MM.1S (cell line): ENCODE data around the gene ADAMTS17.
A peak's percentile ranks its signal among the peaks of the same experiment; 100 is the strongest.

ENCODE experiments used
- DNase-seq: peaks from one replicate; pipeline ENCODE4 v3.0.0-alpha.2; 2015
- H2AFZ ChIP-seq: fragments of 300-600 bp; sonication (generic); 2 replicates; pipeline ENCODE4 v1.6.0; 2016; ENCODE audit warnings: antibody characterized with exemption, low read length
- H3F3A ChIP-seq: fragments of 300-600 bp; sonication (generic); 2 replicates; pipeline ENCODE4 v1.6.1; 2016; ENCODE audit warnings: mild to moderate bottlenecking, antibody characterized with exemption, low read length, moderate library complexity, mixed read lengths; ENCODE audit not compliant: insufficient read depth
- H3K27ac ChIP-seq: fragments of 300-600 bp; sonication (generic); 2 replicates; pipeline ENCODE4 v1.5.1; 2016; ENCODE audit warnings: mild to moderate bottlenecking, low read length
- H3K27me3 ChIP-seq: fragments of 300-600 bp; sonication (generic); replicated peaks from 2 replicates; pipeline ENCODE4 v1.6.0; 2016; ENCODE audit warnings: low read length; ENCODE audit not compliant: insufficient read depth
- H3K36me3 ChIP-seq: fragments of 300-600 bp; sonication (generic); replicated peaks from 2 replicates; pipeline ENCODE4 v1.6.1; 2016; ENCODE audit warnings: mild to moderate bottlenecking, low read length, mixed read lengths; ENCODE audit not compliant: insufficient read depth
- H3K4me1 ChIP-seq: fragments of 300-600 bp; sonication (generic); 2 replicates; pipeline ENCODE4 v1.6.1; 2016; ENCODE audit warnings: low read length, mixed read lengths
- H3K4me2 ChIP-seq: fragments of 300-600 bp; sonication (generic); 2 replicates; pipeline ENCODE4 v1.6.0; 2016; ENCODE audit warnings: low read depth, low read length
- H3K4me3 ChIP-seq: fragments of 300-600 bp; sonication (generic); 2 replicates; pipeline ENCODE4 v1.5.1; 2016; ENCODE audit warnings: low read length, mixed read lengths
- H3K79me2 ChIP-seq: fragments of 300-600 bp; sonication (generic); 2 replicates; pipeline ENCODE4 v1.6.1; 2016; ENCODE audit warnings: mixed run types, low read length, mixed read lengths
- H3K9ac ChIP-seq: fragments of 300-600 bp; sonication (generic); 2 replicates; pipeline ENCODE4 v1.6.1; 2016; ENCODE audit warnings: low read length, mixed read lengths
- H3K9me2 ChIP-seq: fragments of 300-600 bp; sonication (generic); replicated peaks from 2 replicates; pipeline ENCODE4 v1.6.1; 2016; ENCODE audit warnings: mild to moderate bottlenecking, low read length, mixed read lengths; ENCODE audit not compliant: insufficient read depth
- H3K9me3 ChIP-seq: fragments of 300-600 bp; sonication (generic); replicated peaks from 2 replicates; pipeline ENCODE4 v1.6.1; 2016; ENCODE audit warnings: mild to moderate bottlenecking, low read length, mixed read lengths; ENCODE audit not compliant: insufficient read depth
- H4K20me1 ChIP-seq: fragments of 300-600 bp; sonication (generic); 2 replicates; pipeline ENCODE4 v1.6.1; 2016; ENCODE audit warnings: mild to moderate bottlenecking, low read length, moderate library complexity, mixed read lengths; ENCODE audit not compliant: insufficient read depth
- CTCF ChIP-seq: fragments of 300-600 bp; sonication (generic); IDR thresholded peaks from 2 replicates; pipeline ENCODE4 v1.5.1; 2016; ENCODE audit warnings: antibody characterized with exemption, low read length, mixed read lengths
- EZH2 ChIP-seq: fragments of 300-600 bp; sonication (generic); optimal IDR thresholded peaks from 2 replicates; pipeline ENCODE3; 2017; ENCODE audit warnings: low read depth, mild to moderate bottlenecking, antibody characterized with exemption, low read length, mixed read lengths
- EZH2phosphoT487 ChIP-seq: fragments of 300-600 bp; sonication (generic); IDR thresholded peaks from 2 replicates; pipeline ENCODE4 v1.6.1; 2018; ENCODE audit warnings: antibody characterized with exemption, low read length

ADAMTS17 gene

GRCh38 chr15:100098705-100099104 lies 243.1 kb downstream of the ADAMTS17 start:
- no peaks in the 10 kb centered on the region for H3K79me2 ChIP-seq
- H3K4me2 ChIP-seq = no peak overlapping the region
- no peak overlapping the region for H3K27ac ChIP-seq
- H3K4me3 ChIP-seq = no peak overlapping the region
- no peaks in the 10 kb centered on the region for H4K20me1 ChIP-seq
- no peak for DNase-seq
- no peaks in the 10 kb centered on the region for H3K9me2 ChIP-seq
- 0 out of 2 replicates have a peak, but pooled peaks cover 4% of the 10 kb centered on the region for H3K4me1 ChIP-seq
- no peaks in the 10 kb centered on the region for H3K9me3 ChIP-seq
- H3K27me3 ChIP-seq = no peaks in the 10 kb centered on the region; the same call in 1 of the 2 replicates
- H2AFZ ChIP-seq = no peak overlapping the region
- no peaks in the 10 kb centered on the region for H3F3A ChIP-seq
- H3K36me3 ChIP-seq = no peaks in the 10 kb centered on the region
- TF ChIP-seq EZH2 (no peak), CTCF (no peak), EZH2phosphoT487 (no peak)
- H3K9ac ChIP-seq = no peak overlapping the region

- H3K27me3 ChIP-seq = no peaks in the 10 kb centered on the region; the same call in 1 of the 2 replicates
- DNase-seq = no peak
- no peak for TF ChIP-seq CTCF
- TF ChIP-seq EZH2phosphoT487 = no peak
- TF ChIP-seq EZH2 = no peak
- H3K79me2 ChIP-seq = no peaks in the 10 kb centered on the region
- H3K4me2 ChIP-seq = no peak overlapping the region
- no peak overlapping the region for H3K9ac ChIP-seq
- no peaks in the 10 kb centered on the region for H3K36me3 ChIP-seq
- H3K4me1 ChIP-seq = 0 out of 2 replicates have a peak, but pooled peaks cover 4% of the 10 kb centered on the region
- no peaks in the 10 kb centered on the region for H3K9me3 ChIP-seq
- H3K27ac ChIP-seq = no peak overlapping the region
- H2AFZ ChIP-seq = no peak overlapping the region
- no peaks in the 10 kb centered on the region for H3F3A ChIP-seq
- no peak overlapping the region for H3K4me3 ChIP-seq
- H3K9me2 ChIP-seq = no peaks in the 10 kb centered on the region
- H4K20me1 ChIP-seq = no peaks in the 10 kb centered on the region
These were observed 244.2 kb downstream of the ADAMTS17 start for GRCh38 chr15:100097342-100098127.

- H3K9me2 ChIP-seq = no peaks in the 10 kb centered on the region
- H3K9me3 ChIP-seq = no peaks in the 10 kb centered on the region
- peak; percentile 54 for DNase-seq
- H3F3A ChIP-seq = no peaks in the 10 kb centered on the region
- no peaks in the 10 kb centered on the region for H4K20me1 ChIP-seq
- no peaks in the 10 kb centered on the region for H3K79me2 ChIP-seq
- H3K9ac ChIP-seq = no peak overlapping the region
- no peaks in the 10 kb centered on the region; the same call in 1 of the 2 replicates for H3K27me3 ChIP-seq
- H3K4me3 ChIP-seq = no peak overlapping the region
- H3K4me1 ChIP-seq = 0 out of 2 replicates have a peak, but pooled peaks cover 4% of the 10 kb centered on the region
- H3K4me2 ChIP-seq = no peak overlapping the region
- TF ChIP-seq CTCF (no peak), EZH2phosphoT487 (no peak)
- no peak overlapping the region for H2AFZ ChIP-seq
- no peaks in the 10 kb centered on the region for H3K36me3 ChIP-seq
- H3K27ac ChIP-seq = no peak overlapping the region
These were observed 245.1 kb downstream of the ADAMTS17 start for GRCh38 chr15:100096700-100097099.
